Measurements from ENCODE around the gene ELOA.

DNA sequence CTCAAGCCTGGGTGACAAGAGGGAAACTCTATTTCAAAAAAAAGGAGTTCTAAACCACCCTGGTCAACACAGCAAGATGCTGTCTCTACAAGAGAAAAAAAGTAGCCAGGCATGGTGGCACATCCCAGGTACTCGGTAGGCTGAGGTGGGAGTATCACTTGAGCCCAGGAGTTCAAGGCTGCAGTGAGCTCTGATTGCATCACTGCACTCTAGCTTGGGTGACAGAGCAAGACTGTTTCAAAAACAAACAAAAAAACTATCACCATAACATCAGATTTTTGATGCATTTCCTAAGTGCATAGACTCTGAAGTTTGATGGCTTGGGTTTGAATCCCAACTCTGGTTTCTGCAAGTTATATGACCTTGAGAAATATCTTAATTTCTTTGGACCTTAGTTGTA is 9.6 kb downstream of the ELOA start:
- TF ChIP-seq, protein P1, sequence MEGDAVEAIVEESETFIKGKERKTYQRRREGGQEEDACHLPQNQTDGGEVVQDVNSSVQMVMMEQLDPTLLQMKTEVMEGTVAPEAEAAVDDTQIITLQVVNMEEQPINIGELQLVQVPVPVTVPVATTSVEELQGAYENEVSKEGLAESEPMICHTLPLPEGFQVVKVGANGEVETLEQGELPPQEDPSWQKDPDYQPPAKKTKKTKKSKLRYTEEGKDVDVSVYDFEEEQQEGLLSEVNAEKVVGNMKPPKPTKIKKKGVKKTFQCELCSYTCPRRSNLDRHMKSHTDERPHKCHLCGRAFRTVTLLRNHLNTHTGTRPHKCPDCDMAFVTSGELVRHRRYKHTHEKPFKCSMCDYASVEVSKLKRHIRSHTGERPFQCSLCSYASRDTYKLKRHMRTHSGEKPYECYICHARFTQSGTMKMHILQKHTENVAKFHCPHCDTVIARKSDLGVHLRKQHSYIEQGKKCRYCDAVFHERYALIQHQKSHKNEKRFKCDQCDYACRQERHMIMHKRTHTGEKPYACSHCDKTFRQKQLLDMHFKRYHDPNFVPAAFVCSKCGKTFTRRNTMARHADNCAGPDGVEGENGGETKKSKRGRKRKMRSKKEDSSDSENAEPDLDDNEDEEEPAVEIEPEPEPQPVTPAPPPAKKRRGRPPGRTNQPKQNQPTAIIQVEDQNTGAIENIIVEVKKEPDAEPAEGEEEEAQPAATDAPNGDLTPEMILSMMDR (IDR thresholded peaks at IDR 0.05), result no peak
- TF ChIP-seq POLR2AphosphoS5 (IDR thresholded peaks at IDR 0.05), result no peak

Measured in transverse colon (tissue), 4 donors.